CD4-positive, alpha-beta T cell (primary cell): ENCODE results near the gene PCSK1. TPM values are rescaled to one million over a fixed set of nuclear protein-coding genes. Genes with fewer than 3 reads are reported as not detected.
A peak's percentile ranks its signal among the peaks of the same experiment; 100 is the strongest.

Experiments
- ATAC-seq: fragments of 200-7000 bp; cut with Tn5 transposase; one replicate; pipeline ENCODE4 v1.10.0; 2022; ENCODE audit warnings: mild to moderate bottlenecking; ENCODE audit not compliant: poor library complexity
- CTCF ChIA-PET: fragments of 350-600 bp; sonication (Branson Sonifier 250); formaldehyde crosslinking; loops from one replicate; lab custom pipeline; 2021; ENCODE audit warnings: antibody characterized with exemption, inconsistent platforms; lab: Charles Lee
- POLR2A ChIA-PET: fragments of 350-600 bp; sonication (Branson Sonifier 250); formaldehyde crosslinking; loops from one replicate; lab custom pipeline; 2021; ENCODE audit warnings: antibody characterized with exemption, inconsistent platforms; lab: Charles Lee
- DNase-seq, 14 experiments: peaks; one replicate each; pipeline ENCODE4 v3.0.0-alpha.2; 2013 to 2020; ENCODE audit warnings: mixed read lengths in 2 of 14
- H3K27ac ChIP-seq, 2 donors: one replicate each; pipeline versions ENCODE4 v1.5.1 to v1.7.0; 2013; ENCODE audit warnings: low read length in 2 of 2, low read depth in 1 of 2, mild to moderate bottlenecking in 1 of 2
- H3K27me3 ChIP-seq, 2 experiments: 1 replicate in 1 of 2; 2 replicates in 1 of 2; pipeline versions ENCODE4 v1.6.1 to v1.7.0; 2013; ENCODE audit warnings: low read length in 2 of 2, control low read depth in 1 of 2, mild to moderate bottlenecking in 1 of 2, moderate library complexity in 1 of 2; ENCODE audit not compliant: insufficient read depth in 2 of 2, control insufficient read depth in 1 of 2
- H3K36me3 ChIP-seq: one replicate; pipeline ENCODE4 v1.6.1; 2013; ENCODE audit warnings: low read length, control low read depth; ENCODE audit not compliant: insufficient read depth
- H3K4me1 ChIP-seq: one replicate; pipeline ENCODE4 v1.6.1; 2013; ENCODE audit warnings: low read length, control low read depth; ENCODE audit not compliant: insufficient read depth
- H3K4me3 ChIP-seq: one replicate; pipeline ENCODE4 v1.5.1; 2013; ENCODE audit warnings: mild to moderate bottlenecking, low read length, moderate library complexity
- H3K9me3 ChIP-seq, 2 experiments: 1 replicate in 1 of 2; 2 replicates in 1 of 2; pipeline versions ENCODE4 v1.6.1 to v1.7.0; 2013; ENCODE audit warnings: low read length in 2 of 2, mild to moderate bottlenecking in 2 of 2, control low read depth in 1 of 2, moderate library complexity in 1 of 2; ENCODE audit not compliant: control insufficient read depth in 1 of 2, insufficient read depth in 1 of 2
- H3K27ac Mint-ChIP-seq: one replicate; pipeline ENCODE4 v1.8.0; 2020; ENCODE audit warnings: mixed read lengths
- H3K27me3 Mint-ChIP-seq: one replicate; pipeline ENCODE4 v1.8.0; 2021; ENCODE audit warnings: mixed read lengths
- H3K36me3 Mint-ChIP-seq: one replicate; pipeline ENCODE4 v1.8.0; 2021; ENCODE audit warnings: low read depth, mixed read lengths
- H3K4me1 Mint-ChIP-seq: one replicate; pipeline ENCODE4 v1.8.0; 2021; ENCODE audit warnings: low read depth, mixed read lengths
- H3K4me3 Mint-ChIP-seq: one replicate; pipeline ENCODE4 v1.8.0; 2020; ENCODE audit warnings: mild to moderate bottlenecking, mixed read lengths
- H3K9me3 Mint-ChIP-seq: one replicate; pipeline ENCODE4 v1.8.0; 2020; ENCODE audit warnings: mixed read lengths
- intact Hi-C, 2 experiments: fragments of 100-400 bp; cut with DNase I in 1 of 2; cut with micrococcal nuclease in 1 of 2; formaldehyde crosslinking; loops; one replicate each; pipeline versions ENCODE4 v1.15.1 to v1.9.0; 2023 to 2025; cut with DNase I, micrococcal nuclease
- total RNA-seq, 174 experiments: library from RNA in 2 of 174; stranded (reverse) in 2 of 174; gene quantifications; one replicate each; pipeline ENCODE4 v1.2.3 and lab custom pipeline; 2021 to 2026
- TF ChIP-seq, protein P1 (sequence below): fragments of 200-600 bp; IDR thresholded peaks from one replicate; pipeline ENCODE4 v1.8.0; 2022; ENCODE audit warnings: antibody characterized with exemption, mild to moderate bottlenecking

Gene PCSK1
- total RNA-seq, 2 experiments from 2014 or later: not detected

- Histone ChIP-seq H3K36me3 (no peaks in the 10 kb centered on the region), H3K9me3 (no peaks in the 10 kb centered on the region), H3K4me3 (peak overlapping the region; percentile 3), H3K27me3 (peaks cover 1 to 6% of the 10 kb centered on the region in 2 experiments), H3K27ac (no peak overlapping the region), H3K4me1 (peaks cover 14% of the 10 kb centered on the region)
- peak in 7 of 14 experiments; percentile 1 to 81 (median 26) for DNase-seq
- ATAC-seq: peak; percentile 91
- H3K27me3 Mint-ChIP-seq: peaks cover 9% of the 10 kb centered on the region
- peak overlapping the region; percentile 15 for H3K4me3 Mint-ChIP-seq
- H3K4me1 Mint-ChIP-seq: peaks cover 17% of the 10 kb centered on the region
- intact Hi-C loops: loop anchor here (1.0 to 10.0 kb wide), 6 partner anchors 255 to 820 kb away; no protein-coding TSS in a partner anchor
- ChIA-PET CTCF (interaction anchor here (0.6 to 3.6 kb wide), 16 partner anchors 9 to 486 kb away, joined by 3 to 40 read pairs (median 3); no protein-coding TSS in a partner anchor), POLR2A (interaction anchor here (1.2 to 2.4 kb wide), 8 partner anchors 192 to 491 kb away, joined by 3 to 14 read pairs (median 4); partner anchors contain the start of gene CAST)
- H3K27ac Mint-ChIP-seq: no peak overlapping the region
- no peaks in the 10 kb centered on the region for H3K9me3 Mint-ChIP-seq
- TF ChIP-seq, protein P1, sequence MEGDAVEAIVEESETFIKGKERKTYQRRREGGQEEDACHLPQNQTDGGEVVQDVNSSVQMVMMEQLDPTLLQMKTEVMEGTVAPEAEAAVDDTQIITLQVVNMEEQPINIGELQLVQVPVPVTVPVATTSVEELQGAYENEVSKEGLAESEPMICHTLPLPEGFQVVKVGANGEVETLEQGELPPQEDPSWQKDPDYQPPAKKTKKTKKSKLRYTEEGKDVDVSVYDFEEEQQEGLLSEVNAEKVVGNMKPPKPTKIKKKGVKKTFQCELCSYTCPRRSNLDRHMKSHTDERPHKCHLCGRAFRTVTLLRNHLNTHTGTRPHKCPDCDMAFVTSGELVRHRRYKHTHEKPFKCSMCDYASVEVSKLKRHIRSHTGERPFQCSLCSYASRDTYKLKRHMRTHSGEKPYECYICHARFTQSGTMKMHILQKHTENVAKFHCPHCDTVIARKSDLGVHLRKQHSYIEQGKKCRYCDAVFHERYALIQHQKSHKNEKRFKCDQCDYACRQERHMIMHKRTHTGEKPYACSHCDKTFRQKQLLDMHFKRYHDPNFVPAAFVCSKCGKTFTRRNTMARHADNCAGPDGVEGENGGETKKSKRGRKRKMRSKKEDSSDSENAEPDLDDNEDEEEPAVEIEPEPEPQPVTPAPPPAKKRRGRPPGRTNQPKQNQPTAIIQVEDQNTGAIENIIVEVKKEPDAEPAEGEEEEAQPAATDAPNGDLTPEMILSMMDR: peak; percentile 73
- no peaks in the 10 kb centered on the region for H3K36me3 Mint-ChIP-seq
These were observed 88.1 kb downstream of the PCSK1 start for GRCh38 chr5:96344678-96345577.

- Mint-ChIP-seq H3K36me3 (no peaks in the 10 kb centered on the region), H3K9me3 (no peaks in the 10 kb centered on the region), H3K4me1 (peaks cover 17% of the 10 kb centered on the region), H3K27me3 (peaks cover 9% of the 10 kb centered on the region), H3K4me3 (no peak overlapping the region), H3K27ac (no peak overlapping the region)
- no peaks in the 10 kb centered on the region for H3K9me3 ChIP-seq
- no peak overlapping the region for H3K4me3 ChIP-seq
- no peak overlapping the region for H3K27ac ChIP-seq
- H3K4me1 ChIP-seq: peaks cover 14% of the 10 kb centered on the region
- ChIA-PET POLR2A (no interaction called here), CTCF (interaction anchor here (0.7 to 3.6 kb wide), 2 partner anchors 259 to 484 kb away, joined by 3 to 40 read pairs; no protein-coding TSS in a partner anchor)
- peaks cover 0 to 6% of the 10 kb centered on the region in 2 experiments for H3K27me3 ChIP-seq
- intact Hi-C loops: loop anchor here (5.0 to 10.0 kb wide), 4 partner anchors 344 to 822 kb away; no protein-coding TSS in a partner anchor
- no peaks in the 10 kb centered on the region for H3K36me3 ChIP-seq
- TF ChIP-seq, protein P1: no peak
- DNase-seq (no peak), ATAC-seq (no peak)
These were observed 90.0 kb downstream of the PCSK1 start for GRCh38 chr5:96343094-96343493.

GRCh38 chr5:96342581-96342980 is 90.5 kb downstream of the PCSK1 start:
- H3K4me1 Mint-ChIP-seq: peaks cover 17% of the 10 kb centered on the region

More at GRCh38 chr5:96342581-96342980, 90.5 kb downstream of the PCSK1 start:
- no peak for DNase-seq
- ATAC-seq: no peak
- H3K4me3 ChIP-seq: no peak overlapping the region
- H3K9me3 Mint-ChIP-seq: no peaks in the 10 kb centered on the region
- H3K9me3 ChIP-seq: no peaks in the 10 kb centered on the region
- intact Hi-C loops: loop anchor here (5.0 to 10.0 kb wide), 4 partner anchors 345 to 822 kb away; no protein-coding TSS in a partner anchor
- peaks cover 14% of the 10 kb centered on the region for H3K4me1 ChIP-seq
- no peak overlapping the region for H3K4me3 Mint-ChIP-seq
- H3K27ac Mint-ChIP-seq: no peak overlapping the region
- H3K27me3 Mint-ChIP-seq: peaks cover 9% of the 10 kb centered on the region
- no peak overlapping the region for H3K27ac ChIP-seq
- POLR2A ChIA-PET: no interaction called here
- TF ChIP-seq, protein P1: no peak
- no peaks in the 10 kb centered on the region for H3K36me3 Mint-ChIP-seq
- H3K27me3 ChIP-seq: peaks cover 0 to 6% of the 10 kb centered on the region in 2 experiments
- no peaks in the 10 kb centered on the region for H3K36me3 ChIP-seq
- CTCF ChIA-PET: no interaction called here

Other genes with a start within 250 kb of the PCSK1 start
- 100 to 1,000 TPM; 197 to 200 TPM for gene CAST, start 229.1 kb upstream of the PCSK1 start, total RNA-seq